Adrenal gland (tissue), 5 donors: ENCODE measurements around the gene SLC27A2.

ENCODE experiments used
- CTCF ChIP-seq, 6 experiments: fragments of 450-650 bp in 4 of 6; fragments of 200-600 bp in 2 of 6; sonication (generic) in 1 of 6; IDR thresholded peaks; 1 replicate in 5 of 6; 2 replicates in 1 of 6; pipeline versions ENCODE4 v1.5.1 to v1.8.0; 2016 to 2021; ENCODE audit warnings: antibody characterized with exemption in 6 of 6, mild to moderate bottlenecking in 2 of 6, moderate library complexity in 1 of 6
- POLR2A ChIP-seq, 2 donors: fragments of 450-650 bp; IDR thresholded peaks; one replicate each; pipeline ENCODE4 v1.6.1; 2017; ENCODE audit warnings: antibody characterized with exemption in 2 of 2, mild to moderate bottlenecking in 2 of 2, moderate library complexity in 1 of 2
- donor health status: DM: no; HTN: no; CAD: no.

- TF ChIP-seq CTCF (IDR thresholded peaks at IDR 0.05), result no peak
- no peak for TF ChIP-seq POLR2A (IDR thresholded peaks at IDR 0.05)
These were observed 30.5 kb upstream of the SLC27A2 start for GRCh38 chr15:50151476-50151875.
